Measurements from ENCODE around the gene MEX3B. TPM values are rescaled to one million over a fixed set of nuclear protein-coding genes. Genes with fewer than 3 reads are reported as not detected.

The MEX3B gene
- total and polyA plus RNA-seq, 9 of the 15 experiments (the other 6 are each of a cell fraction or from before 2014, with no cell fraction given): 0.94 to 12.8 (median 3.6) TPM

DNA sequence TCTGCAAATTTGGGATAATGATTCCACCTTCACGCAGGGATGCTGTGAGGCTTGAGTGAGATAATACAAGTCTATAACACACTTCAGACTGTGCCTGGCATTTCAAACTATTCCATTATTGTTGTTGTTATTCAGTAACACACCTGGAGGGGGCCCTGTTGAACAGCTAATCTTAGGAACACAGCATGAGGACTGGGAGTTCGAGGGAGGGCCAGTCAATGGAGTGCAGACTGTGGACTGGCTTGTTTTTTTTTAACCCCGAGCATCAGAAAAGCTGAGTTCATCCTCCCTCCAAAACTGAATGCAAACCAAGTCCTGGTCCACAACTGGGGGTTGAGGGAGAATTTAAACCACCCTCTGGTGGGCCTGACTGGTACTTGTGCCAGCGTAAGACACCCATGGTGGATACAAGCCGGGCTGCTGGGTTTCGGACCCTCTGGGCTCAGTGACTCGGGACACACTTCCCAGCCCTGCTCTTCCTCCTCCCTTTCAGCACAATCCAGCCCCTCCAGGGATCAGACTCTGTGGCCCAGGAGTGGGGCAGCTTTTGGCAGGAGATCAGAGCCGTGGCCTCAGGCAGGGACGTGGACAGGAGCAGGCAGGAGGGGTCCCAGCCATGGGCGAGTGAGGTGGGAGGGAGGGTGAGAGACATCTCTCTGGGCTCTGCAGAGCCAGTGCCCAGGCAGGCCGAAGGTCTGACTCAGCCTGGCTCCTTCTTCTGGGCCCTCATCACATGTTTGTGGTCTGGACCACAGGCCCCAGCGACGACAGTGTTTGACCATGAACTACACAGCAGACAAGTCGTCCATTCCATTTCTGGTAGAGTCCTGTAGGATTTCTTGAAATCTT is 36.3 kb upstream of the MEX3B start (continued):
- TF ChIP-seq, protein P1, sequence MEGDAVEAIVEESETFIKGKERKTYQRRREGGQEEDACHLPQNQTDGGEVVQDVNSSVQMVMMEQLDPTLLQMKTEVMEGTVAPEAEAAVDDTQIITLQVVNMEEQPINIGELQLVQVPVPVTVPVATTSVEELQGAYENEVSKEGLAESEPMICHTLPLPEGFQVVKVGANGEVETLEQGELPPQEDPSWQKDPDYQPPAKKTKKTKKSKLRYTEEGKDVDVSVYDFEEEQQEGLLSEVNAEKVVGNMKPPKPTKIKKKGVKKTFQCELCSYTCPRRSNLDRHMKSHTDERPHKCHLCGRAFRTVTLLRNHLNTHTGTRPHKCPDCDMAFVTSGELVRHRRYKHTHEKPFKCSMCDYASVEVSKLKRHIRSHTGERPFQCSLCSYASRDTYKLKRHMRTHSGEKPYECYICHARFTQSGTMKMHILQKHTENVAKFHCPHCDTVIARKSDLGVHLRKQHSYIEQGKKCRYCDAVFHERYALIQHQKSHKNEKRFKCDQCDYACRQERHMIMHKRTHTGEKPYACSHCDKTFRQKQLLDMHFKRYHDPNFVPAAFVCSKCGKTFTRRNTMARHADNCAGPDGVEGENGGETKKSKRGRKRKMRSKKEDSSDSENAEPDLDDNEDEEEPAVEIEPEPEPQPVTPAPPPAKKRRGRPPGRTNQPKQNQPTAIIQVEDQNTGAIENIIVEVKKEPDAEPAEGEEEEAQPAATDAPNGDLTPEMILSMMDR (IDR thresholded peaks at IDR 0.05 in 2 of 3, conservative IDR thresholded peaks at IDR 0.05 in 1 of 3; ENCODE audit: insufficient read depth in 2 of 3, low read depth in 1 of 3, low read length in 3 of 3): peak; percentile 57 to 63 (median 57)
- TF ChIP-seq, protein P2, sequence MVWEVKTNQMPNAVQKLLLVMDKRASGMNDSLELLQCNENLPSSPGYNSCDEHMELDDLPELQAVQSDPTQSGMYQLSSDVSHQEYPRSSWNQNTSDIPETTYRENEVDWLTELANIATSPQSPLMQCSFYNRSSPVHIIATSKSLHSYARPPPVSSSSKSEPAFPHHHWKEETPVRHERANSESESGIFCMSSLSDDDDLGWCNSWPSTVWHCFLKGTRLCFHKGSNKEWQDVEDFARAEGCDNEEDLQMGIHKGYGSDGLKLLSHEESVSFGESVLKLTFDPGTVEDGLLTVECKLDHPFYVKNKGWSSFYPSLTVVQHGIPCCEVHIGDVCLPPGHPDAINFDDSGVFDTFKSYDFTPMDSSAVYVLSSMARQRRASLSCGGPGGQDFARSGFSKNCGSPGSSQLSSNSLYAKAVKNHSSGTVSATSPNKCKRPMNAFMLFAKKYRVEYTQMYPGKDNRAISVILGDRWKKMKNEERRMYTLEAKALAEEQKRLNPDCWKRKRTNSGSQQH (CRISPR knock-in tag; IDR thresholded peaks at IDR 0.05): no peak
- no peak for TF ChIP-seq PRPF4 (IDR thresholded peaks at IDR 0.05; ENCODE audit: insufficient read depth, low read depth, low read length, poor library complexity, severe bottlenecking)
- TF ChIP-seq, protein P3, sequence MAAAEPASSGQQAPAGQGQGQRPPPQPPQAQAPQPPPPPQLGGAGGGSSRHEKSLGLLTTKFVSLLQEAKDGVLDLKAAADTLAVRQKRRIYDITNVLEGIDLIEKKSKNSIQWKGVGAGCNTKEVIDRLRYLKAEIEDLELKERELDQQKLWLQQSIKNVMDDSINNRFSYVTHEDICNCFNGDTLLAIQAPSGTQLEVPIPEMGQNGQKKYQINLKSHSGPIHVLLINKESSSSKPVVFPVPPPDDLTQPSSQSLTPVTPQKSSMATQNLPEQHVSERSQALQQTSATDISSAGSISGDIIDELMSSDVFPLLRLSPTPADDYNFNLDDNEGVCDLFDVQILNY (CRISPR knock-in tag; IDR thresholded peaks at IDR 0.05): no peak
- TF ChIP-seq MAFF (IDR thresholded peaks at IDR 0.05; ENCODE audit: low read length): no peak
- TF ChIP-seq, protein P4, sequence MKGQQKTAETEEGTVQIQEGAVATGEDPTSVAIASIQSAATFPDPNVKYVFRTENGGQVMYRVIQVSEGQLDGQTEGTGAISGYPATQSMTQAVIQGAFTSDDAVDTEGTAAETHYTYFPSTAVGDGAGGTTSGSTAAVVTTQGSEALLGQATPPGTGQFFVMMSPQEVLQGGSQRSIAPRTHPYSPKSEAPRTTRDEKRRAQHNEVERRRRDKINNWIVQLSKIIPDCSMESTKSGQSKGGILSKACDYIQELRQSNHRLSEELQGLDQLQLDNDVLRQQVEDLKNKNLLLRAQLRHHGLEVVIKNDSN (CRISPR knock-in tag; IDR thresholded peaks at IDR 0.05): no peak
- TF ChIP-seq NFE2 (IDR thresholded peaks at IDR 0.05; ENCODE audit: low read depth): no peak
- no peak for TF ChIP-seq COPS2 (conservative IDR thresholded peaks at IDR 0.05)
- TF ChIP-seq, protein P5, sequence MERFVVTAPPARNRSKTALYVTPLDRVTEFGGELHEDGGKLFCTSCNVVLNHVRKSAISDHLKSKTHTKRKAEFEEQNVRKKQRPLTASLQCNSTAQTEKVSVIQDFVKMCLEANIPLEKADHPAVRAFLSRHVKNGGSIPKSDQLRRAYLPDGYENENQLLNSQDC (CRISPR knock-in tag; IDR thresholded peaks at IDR 0.05): no peak
- TF ChIP-seq ZNF165 (CRISPR knock-in tag; IDR thresholded peaks at IDR 0.05; ENCODE audit: borderline replicate concordance): no peak
- TF ChIP-seq ZNF384 (IDR thresholded peaks at IDR 0.05; ENCODE audit: low read depth, low read length): peak; percentile 57
- TF ChIP-seq ZNF133 (CRISPR knock-in tag; IDR thresholded peaks at IDR 0.05): no peak
